ENCODE results near the gene IDI1. TPM values are rescaled to one million over a fixed set of nuclear protein-coding genes. Genes with fewer than 3 reads are reported as not detected.

Gene IDI1
- total and polyA plus RNA-seq, 2 of the 4 experiments (the other 2 are of a cell fraction) = 27.3 to 27.4 TPM

DNA sequence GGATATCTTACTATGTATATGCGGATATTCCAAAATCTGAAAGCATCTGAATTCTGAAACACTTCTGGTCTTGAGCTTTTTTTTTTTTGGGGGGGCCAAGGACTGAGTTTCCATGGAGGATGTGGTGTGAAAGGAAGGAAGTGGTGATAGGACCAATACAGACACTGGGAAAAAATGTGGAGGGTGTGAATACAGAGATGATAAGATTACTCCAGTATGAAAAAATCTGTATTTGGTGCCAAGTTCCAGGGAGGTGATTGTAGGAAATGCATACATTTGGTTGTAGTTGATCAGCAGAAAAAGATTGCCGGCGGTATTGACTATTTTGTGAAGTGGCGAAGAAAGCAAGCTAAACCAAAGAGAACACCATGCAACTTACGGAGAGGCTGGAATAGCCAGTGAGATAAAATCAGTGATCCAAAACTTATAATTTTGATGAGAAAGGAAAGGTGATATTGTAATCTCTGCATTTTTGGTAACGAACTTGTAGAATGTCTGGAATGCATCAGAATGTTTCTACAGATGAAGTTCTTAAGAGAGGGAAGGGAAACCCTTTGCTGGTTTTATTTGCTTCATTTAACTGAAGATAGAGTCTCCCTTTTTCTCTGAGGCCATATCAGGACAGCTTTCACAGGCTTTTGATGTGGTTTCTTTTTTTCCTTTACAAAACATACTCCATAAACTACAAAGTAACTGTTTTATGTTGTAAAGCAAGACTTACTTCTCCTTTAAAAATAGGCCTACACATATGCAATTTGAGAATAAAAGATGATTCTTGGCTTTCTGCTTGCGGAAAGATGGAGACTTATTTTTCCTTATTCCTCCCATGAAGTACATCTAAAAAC lies 13.2 kb upstream of the IDI1 start:
- in situ Hi-C loops (cut with MboI; ENCODE audit: low sequenced_read_pairs) (no loop called here), dilution Hi-C loops (cut with HindIII; ENCODE audit: low sequenced_read_pairs, unreplicated experiment) (no loop called here), intact Hi-C loops (cut with micrococcal nuclease) (no loop called here)
- Histone ChIP-seq H3K14ac (replicated peaks; ENCODE audit: low read depth, low read length) (no peak overlapping the region), H3K9me3 (ENCODE audit: control insufficient read depth, insufficient read depth, low read length) (no peaks in the 10 kb centered on the region), H4K5ac (ENCODE audit: low read depth, low read length) (no peak overlapping the region), H4K20me1 (ENCODE audit: insufficient read depth, low read length) (peaks cover 24% of the 10 kb centered on the region), H2BK120ac (ENCODE audit: low read depth, low read length) (no peak overlapping the region), H3K23ac (ENCODE audit: low read depth, low read length) (no peak overlapping the region), H2BK15ac (ENCODE audit: low read depth, low read length) (no peak overlapping the region), H3K9ac (ENCODE audit: low read depth, low read length) (no peak overlapping the region), H2AK9ac (replicated peaks; ENCODE audit: low read depth, low read length, poor library complexity) (no peak overlapping the region), H4K91ac (ENCODE audit: insufficient read depth, low read depth, low read length) (no peak overlapping the region), H2AFZ (replicated peaks; ENCODE audit: low read length, poor library complexity) (no peak overlapping the region), H2BK20ac (ENCODE audit: low read depth, low read length) (no peak overlapping the region), H2BK5ac (ENCODE audit: low read depth, low read length, poor library complexity, severe bottlenecking) (no peak overlapping the region), H3K79me1 (ENCODE audit: low read depth in 1 of 2, low read length in 2 of 2) (peaks cover 36 to 65% of the 10 kb centered on the region in 2 experiments), H3K4me3 (ENCODE audit: insufficient read depth, low read depth, low read length) (no peak overlapping the region), H3K9me1 (ENCODE audit: insufficient read depth, low read length) (peaks cover 12% of the 10 kb centered on the region), H3K27ac (ENCODE audit: insufficient read depth, low read length) (no peak overlapping the region), H4K8ac (ENCODE audit: low read depth in 2 of 2, low read length in 2 of 2) (no peak overlapping the region; a peak in 1 of 4 replicates), H3K56ac (ENCODE audit: extremely low read depth, insufficient read depth, low read length) (no peak overlapping the region), H3K36me3 (ENCODE audit: control insufficient read depth, insufficient read depth, low read length) (peaks cover 5% of the 10 kb centered on the region), H3K27me3 (ENCODE audit: control insufficient read depth, insufficient read depth, low read length) (no peaks in the 10 kb centered on the region), H3K18ac (ENCODE audit: low read depth, low read length) (no peak overlapping the region), H3K4me1 (ENCODE audit: control insufficient read depth, insufficient read depth, low read length) (no peaks in the 10 kb centered on the region; the same call in 1 of the 2 replicates), H2AK5ac (ENCODE audit: low read depth, low read length) (no peak overlapping the region), H3K4me2 (ENCODE audit: low read depth, low read length) (no peak overlapping the region; the same call in 1 of the 2 replicates), H3K4ac (ENCODE audit: low read depth, low read length) (no peak overlapping the region)
- DNase-seq (peak; percentile 54), ATAC-seq (ENCODE audit: low read depth) (no peak)
- no TSS peak for BruUV-seq (replicated peaks)
- POLR2A ChIA-PET (ENCODE audit: unreplicated experiment) = interaction anchor here (0.6 kb wide), 1 partner anchor 10 kb away, joined by 3 read pairs; no protein-coding TSS in a partner anchor
- 89% methylated on average over 3 of the region's 7 CpGs; no CpG with 5 or more reads in 1 of the 2 experiments for WGBS, 2 experiments (ENCODE audit: extremely low coverage in 2 of 2, insufficient read length in 1 of 2)
- CTCF ChIA-PET = no interaction called here
- TF ChIP-seq RCOR1 (IDR thresholded peaks at IDR 0.05; ENCODE audit: insufficient replicate concordance, low read length) = no peak
- TF ChIP-seq POLR2A (IDR thresholded peaks at IDR 0.05; ENCODE audit: low read depth, low read length) = no peak
- no peak for TF ChIP-seq CEBPB (IDR thresholded peaks at IDR 0.05; ENCODE audit: low read depth, low read length)
- no peak for TF ChIP-seq MXI1 (IDR thresholded peaks at IDR 0.05; ENCODE audit: borderline replicate concordance, low read depth, low read length)
- no peak for TF ChIP-seq ELK1 (IDR thresholded peaks at IDR 0.05; ENCODE audit: borderline replicate concordance, low read depth, low read length)
- TF ChIP-seq, protein P1, sequence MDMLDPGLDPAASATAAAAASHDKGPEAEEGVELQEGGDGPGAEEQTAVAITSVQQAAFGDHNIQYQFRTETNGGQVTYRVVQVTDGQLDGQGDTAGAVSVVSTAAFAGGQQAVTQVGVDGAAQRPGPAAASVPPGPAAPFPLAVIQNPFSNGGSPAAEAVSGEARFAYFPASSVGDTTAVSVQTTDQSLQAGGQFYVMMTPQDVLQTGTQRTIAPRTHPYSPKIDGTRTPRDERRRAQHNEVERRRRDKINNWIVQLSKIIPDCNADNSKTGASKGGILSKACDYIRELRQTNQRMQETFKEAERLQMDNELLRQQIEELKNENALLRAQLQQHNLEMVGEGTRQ (IDR thresholded peaks at IDR 0.05; ENCODE audit: low read depth, low read length) = no peak
- TF ChIP-seq CTCF (conservative IDR thresholded peaks at IDR 0.05; ENCODE audit: low read depth, low read length) = no peak
- no peak for TF ChIP-seq NFE2L2 (IDR thresholded peaks at IDR 0.05; ENCODE audit: low read depth, low read length)
- TF ChIP-seq RAD21 (IDR thresholded peaks at IDR 0.05; ENCODE audit: low read length) = no peak
- TF ChIP-seq CHD1 (IDR thresholded peaks at IDR 0.05; ENCODE audit: low read depth, low read length) = no peak
- TF ChIP-seq MAFK (IDR thresholded peaks at IDR 0.05; ENCODE audit: low read depth, low read length) = no peak
- no peak for TF ChIP-seq BHLHE40 (IDR thresholded peaks at IDR 0.05; ENCODE audit: low read depth, low read length)
- no peak for TF ChIP-seq RFX5 (IDR thresholded peaks at IDR 0.05; ENCODE audit: low read depth, low read length)
- no peak for TF ChIP-seq MAZ (IDR thresholded peaks at IDR 0.05; ENCODE audit: borderline replicate concordance, low read depth, low read length)
- TF ChIP-seq FOS (IDR thresholded peaks at IDR 0.05; ENCODE audit: low read depth, low read length) = no peak
